NCI-H128 (cell line): ENCODE data around the gene FAM50B.
"Not testable (repeated sequence)": the region's sequence is repeated elsewhere in the genome, so short reads cannot be mapped to it uniquely, and the experiment has no call there.

Experiments
- DNase-seq: peaks from one replicate; lab custom pipeline; 2025; ENCODE audit not compliant: unreplicated experiment; lab: John Stamatoyannopoulos, UW

Gene FAM50B

DNA sequence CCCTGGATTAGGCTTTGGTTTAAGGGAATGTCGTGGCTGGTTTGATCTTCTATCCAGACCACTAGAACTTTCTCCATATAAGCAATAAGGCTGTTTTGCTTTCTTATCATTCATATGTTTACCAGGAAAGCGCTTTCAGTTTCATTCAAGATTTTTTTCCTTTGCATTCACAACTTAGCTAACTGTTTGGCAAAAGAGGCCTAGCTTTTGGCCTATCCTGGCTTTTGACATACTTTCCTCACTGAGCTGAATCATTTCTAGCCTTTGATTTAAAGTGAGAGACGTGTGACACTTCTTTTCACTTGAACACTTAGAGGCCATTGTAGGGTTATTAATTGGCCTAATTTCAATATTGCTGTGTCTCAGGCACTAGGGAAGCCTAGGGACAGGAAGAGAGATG lies 1.7 kb upstream of the FAM50B start:
- DNase-seq = no peak

GRCh38 chr6:3848380-3848779 lies 793 bp upstream of the FAM50B start:
- no peak for DNase-seq

DNA sequence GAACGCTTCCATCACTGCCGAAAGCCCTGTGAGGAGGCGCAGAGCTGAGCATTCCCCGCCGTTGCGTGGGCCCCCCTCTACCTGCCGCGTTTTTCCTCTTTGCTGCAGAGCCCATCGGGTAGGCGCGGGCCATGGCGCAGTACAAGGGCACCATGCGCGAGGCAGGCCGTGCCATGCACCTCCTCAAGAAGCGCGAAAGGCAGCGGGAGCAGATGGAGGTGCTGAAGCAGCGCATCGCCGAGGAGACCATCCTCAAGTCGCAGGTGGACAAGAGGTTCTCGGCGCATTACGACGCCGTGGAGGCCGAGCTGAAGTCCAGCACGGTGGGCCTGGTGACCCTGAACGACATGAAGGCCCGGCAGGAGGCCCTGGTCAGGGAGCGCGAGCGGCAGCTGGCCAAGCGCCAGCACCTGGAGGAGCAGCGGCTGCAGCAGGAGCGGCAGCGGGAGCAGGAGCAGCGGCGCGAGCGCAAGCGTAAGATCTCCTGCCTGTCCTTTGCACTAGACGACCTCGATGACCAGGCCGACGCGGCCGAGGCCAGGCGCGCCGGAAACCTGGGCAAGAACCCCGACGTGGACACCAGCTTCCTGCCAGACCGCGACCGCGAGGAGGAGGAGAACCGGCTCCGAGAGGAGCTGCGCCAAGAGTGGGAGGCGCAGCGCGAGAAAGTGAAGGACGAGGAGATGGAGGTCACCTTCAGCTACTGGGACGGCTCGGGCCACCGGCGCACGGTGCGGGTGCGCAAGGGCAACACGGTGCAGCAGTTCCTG lies 693 bp downstream of the FAM50B start:
- no peak for DNase-seq

DNA sequence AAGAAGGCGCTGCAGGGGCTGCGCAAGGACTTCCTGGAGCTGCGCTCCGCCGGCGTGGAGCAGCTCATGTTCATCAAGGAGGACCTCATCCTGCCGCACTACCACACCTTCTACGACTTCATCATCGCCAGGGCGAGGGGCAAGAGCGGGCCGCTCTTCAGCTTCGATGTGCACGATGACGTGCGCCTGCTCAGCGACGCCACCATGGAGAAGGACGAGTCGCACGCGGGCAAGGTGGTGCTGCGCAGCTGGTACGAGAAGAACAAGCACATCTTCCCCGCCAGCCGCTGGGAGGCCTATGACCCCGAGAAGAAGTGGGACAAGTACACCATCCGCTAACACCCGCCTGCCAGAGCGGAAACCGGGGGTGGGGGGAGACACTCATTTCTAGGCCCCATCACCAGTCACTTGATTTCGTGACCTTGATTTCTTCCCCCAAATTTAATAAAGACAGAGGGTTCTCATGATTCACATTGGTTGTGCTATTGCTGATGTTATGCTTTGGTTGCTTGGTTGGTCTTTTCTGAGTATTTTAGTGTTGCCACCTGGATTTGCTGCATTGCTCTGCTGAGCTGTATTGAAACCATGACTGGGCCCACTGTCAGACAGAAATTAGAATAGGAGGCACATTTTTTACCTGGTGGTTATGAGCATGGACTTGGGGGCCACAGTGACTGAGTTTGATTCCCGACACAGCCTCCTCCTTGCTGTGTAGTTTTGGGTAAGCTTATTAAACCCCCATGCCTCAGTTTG lies 1.5 kb downstream of the FAM50B start:
- DNase-seq = no peak

GRCh38 chr6:3851839-3852238 lies 2.7 kb downstream of the FAM50B start:
- DNase-seq = no peak

DNA sequence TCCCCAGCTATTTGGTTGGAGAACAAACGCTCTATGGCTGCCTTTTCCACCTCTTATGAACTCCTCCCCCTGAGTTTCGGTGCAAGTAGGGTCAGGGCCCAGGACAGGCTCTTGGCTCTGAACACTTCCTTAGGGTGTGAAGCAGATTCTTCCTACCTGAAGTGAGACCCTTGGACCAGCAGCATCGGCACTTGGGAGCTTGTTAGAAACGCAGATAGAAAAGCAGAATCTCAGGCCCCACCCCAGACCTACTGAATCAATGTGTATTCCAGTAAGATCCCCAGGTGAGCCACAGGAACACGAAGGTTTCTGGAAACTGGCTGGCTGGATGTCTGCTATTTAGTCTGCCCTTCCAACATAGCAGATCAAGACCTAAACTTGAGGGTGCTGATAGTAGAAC lies 3.2 kb downstream of the FAM50B start:
- no peak for DNase-seq

DNA sequence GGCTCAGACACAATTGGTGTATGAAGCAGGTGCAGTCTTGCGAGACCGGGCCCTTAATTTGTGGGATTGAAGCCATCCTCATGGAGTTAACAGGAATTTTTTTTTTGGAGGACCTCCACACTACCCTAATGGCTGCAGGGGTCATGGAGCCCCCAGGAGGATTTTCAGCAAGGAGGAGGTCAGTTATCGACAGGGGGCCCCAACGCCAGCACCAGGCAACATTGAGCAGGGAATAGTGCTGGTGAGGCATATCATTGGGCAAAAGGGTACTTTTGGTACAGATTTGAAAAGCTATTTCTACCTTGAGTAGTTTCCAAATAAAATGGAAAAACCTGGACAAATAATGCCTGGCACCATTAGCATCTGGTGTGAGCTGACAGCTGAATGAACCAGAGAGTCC lies 6.7 kb downstream of the FAM50B start:
- DNase-seq = no peak

GRCh38 chr6:3856576-3856975 lies 7.4 kb downstream of the FAM50B start:
- no peak for DNase-seq

DNA sequence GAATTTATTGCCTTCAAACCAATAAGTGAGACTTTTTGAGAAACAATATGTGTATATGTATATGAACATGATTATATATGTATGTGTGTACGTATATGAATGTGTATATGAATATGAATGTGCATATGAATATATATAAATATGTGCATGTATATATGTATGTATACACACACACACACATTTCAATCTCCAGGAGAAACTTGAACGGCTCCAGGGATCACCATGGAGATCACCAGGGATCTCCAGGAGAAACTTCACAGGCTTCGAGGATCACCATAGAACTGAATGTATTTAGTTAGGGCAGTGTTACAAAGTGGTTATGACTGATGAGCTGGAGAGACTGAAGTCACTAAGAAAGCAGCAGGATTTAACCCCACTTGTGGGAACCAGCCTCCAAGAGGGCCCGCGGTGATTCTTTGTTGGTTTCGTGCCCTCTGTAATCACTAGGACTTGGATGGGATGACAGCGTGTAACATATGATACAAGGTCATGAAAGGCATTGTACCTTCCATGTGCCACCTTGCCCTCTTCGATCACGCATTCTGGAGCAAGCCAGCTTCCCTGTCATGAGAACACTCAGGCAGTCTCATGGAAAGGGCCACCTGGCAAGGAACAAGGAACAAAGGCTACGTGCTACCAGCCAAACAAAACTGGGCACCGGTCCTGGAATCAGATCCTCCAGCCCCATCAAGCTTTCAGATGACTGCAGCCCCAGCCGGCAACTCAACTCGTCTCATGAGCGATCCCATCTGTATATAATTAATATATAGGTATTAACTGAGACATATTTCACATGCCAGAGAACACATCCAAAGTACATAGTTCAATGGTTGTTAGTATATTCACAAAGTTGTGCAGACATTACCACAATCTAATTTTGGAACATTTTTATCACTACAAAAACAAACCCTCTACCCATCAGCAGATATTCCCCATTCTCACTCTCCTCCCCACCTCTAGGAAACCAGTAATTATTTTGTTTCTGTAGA lies 8.6 kb downstream of the FAM50B start:
- DNase-seq = no peak

GRCh38 chr6:3859878-3860552 lies 10.8 kb downstream of the FAM50B start:
- no peak for DNase-seq

GRCh38 chr6:3861424-3861823 lies 12.3 kb downstream of the FAM50B start:
- no peak for DNase-seq

GRCh38 chr6:3862038-3862437 lies 12.9 kb downstream of the FAM50B start:
- no peak for DNase-seq

DNA sequence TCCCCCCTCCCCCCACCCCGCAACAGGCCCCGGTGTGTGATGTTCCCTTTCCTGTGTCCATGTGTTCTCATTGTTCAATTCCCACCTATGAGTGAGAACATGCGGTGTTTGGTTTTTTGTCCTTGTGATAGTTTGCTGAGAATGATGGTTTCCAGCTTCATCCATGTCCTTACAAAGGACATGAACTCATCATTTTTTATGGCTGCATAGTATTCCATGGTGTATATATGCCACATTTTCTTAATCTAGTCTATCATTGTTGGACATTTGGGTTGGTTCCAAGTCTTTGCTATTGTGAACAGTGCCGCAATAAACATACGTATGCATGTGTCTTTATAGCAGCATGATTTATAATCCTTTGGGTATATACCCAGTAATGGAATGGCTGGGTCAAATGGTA lies 14.1 kb downstream of the FAM50B start:
- not testable (repeated sequence) for DNase-seq

GRCh38 chr6:3865463-3865862 lies 16.3 kb downstream of the FAM50B start:
- no peak for DNase-seq

- no peak for DNase-seq
Observed at GRCh38 chr6:3867641-3868502, 18.7 kb downstream of the FAM50B start.

DNA sequence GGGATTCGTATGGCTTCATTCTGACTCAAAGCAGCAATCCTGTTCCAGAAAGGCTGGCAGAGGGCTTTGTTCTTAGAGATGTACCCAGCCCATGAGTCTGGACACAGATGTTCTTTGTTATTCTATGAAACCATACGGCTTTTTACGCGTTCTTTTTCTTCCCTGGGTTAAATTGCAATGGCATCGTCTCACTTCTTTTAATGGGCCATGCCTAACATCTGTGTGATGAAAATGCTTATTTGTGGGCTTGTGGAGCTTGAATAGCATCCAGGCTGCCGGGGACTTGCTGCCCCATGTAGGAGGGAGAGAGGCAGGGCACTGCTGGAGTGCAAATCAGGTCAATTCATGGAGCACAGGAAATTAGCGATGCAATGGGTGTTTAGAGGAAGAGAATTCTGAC lies 19.4 kb downstream of the FAM50B start:
- no peak for DNase-seq

GRCh38 chr6:3869284-3869631 lies 20.1 kb downstream of the FAM50B start:
- DNase-seq = no peak

GRCh38 chr6:3869632-3870527 lies 20.7 kb downstream of the FAM50B start:
- DNase-seq = no peak

GRCh38 chr6:3870528-3870925 lies 21.4 kb downstream of the FAM50B start:
- DNase-seq = no peak
